HCT116 (cell line): ENCODE measurements around the gene HIPK2. TPM values are rescaled to one million over a fixed set of nuclear protein-coding genes. Genes with fewer than 3 reads are reported as not detected.

ENCODE experiments used
- ATAC-seq: fragments of 200-7000 bp; cut with Tn5 transposase; 2 replicates; pipeline ENCODE4 v1.9.1; 2020; ENCODE audit warnings: mild to moderate bottlenecking, moderate library complexity
- BruUV-seq: library from RNA; stranded (reverse); fragments of 400-500 nt; replicated peaks from 2 replicates; lab custom pipeline; 2021; lab: Mats Ljungman, UMichigan
- CTCF ChIA-PET: fragments of 300-600 bp; sonication (Branson Sonifier 250); formaldehyde crosslinking; loops from one replicate; lab custom pipeline; 2021; ENCODE audit warnings: antibody characterized with exemption; lab: Charles Lee
- POLR2A ChIA-PET: fragments of 300-600, 350-600 bp; sonication (Branson Sonifier 250); formaldehyde crosslinking; loops from one replicate; lab custom pipeline; 2021; ENCODE audit warnings: antibody characterized with exemption; lab: Charles Lee
- RAD21 ChIA-PET, 2 experiments: fragments of 300-600 bp; sonication (Branson Sonifier 250); formaldehyde crosslinking; loops; one replicate each; lab custom pipeline; 2023; ENCODE audit warnings: low total read pairs in 2 of 2; ENCODE audit not compliant: uncharacterized antibody in 2 of 2, unreplicated experiment in 2 of 2, low non-redundant PET in 1 of 2; lab: Charles Lee
- DNase-seq: peaks from one replicate; pipeline ENCODE4 v3.0.0-alpha.2; 2010; ENCODE audit warnings: low read depth, low spot score
- H2AFZ ChIP-seq: fragments of 200-600 bp; shearing (Covaris generic), sonication (generic); 2 replicates; pipeline ENCODE4 v1.6.1; 2017; ENCODE audit warnings: low read depth, mixed run types, mixed read lengths, antibody characterized with exemption, low read length; ENCODE audit not compliant: poor library complexity, severe bottlenecking
- H3K27ac ChIP-seq: 2 replicates; pipeline ENCODE4 v1.5.1; 2012; ENCODE audit warnings: low read depth, low read length
- H3K27me3 ChIP-seq: fragments of 200-600 bp; sonication (generic); 2 replicates; pipeline ENCODE4 v1.6.1; 2016; ENCODE audit warnings: mixed run types, low read length, mixed read lengths; ENCODE audit not compliant: insufficient read depth
- H3K36me3 ChIP-seq, 2 experiments: fragments of 200-500 bp in 1 of 2; fragments of 200-600 bp in 1 of 2; sonication (Bioruptor generic) in 1 of 2; sonication (generic) in 1 of 2; 2 replicates each; pipeline versions ENCODE4 v1.5.1 to v1.6.1; 2014 to 2016; ENCODE audit warnings: low read length in 2 of 2, inconsistent platforms in 1 of 2, mixed read lengths in 1 of 2, mixed run types in 1 of 2; ENCODE audit not compliant: insufficient read depth in 2 of 2, control insufficient read depth in 1 of 2
- H3K4me1 ChIP-seq, 2 experiments: fragments of 200-600 bp in 1 of 2; sonication (generic) in 1 of 2; 2 replicates each; pipeline versions ENCODE4 v1.5.1 to v1.6.1; 2012 to 2017; ENCODE audit warnings: low read length in 2 of 2, inconsistent platforms in 1 of 2, mild to moderate bottlenecking in 1 of 2, mixed read lengths in 1 of 2, mixed run types in 1 of 2, moderate library complexity in 1 of 2; ENCODE audit not compliant: insufficient read depth in 2 of 2, control insufficient read depth in 1 of 2
- H3K4me2 ChIP-seq: fragments of 200-600 bp; sonication (generic); 2 replicates; pipeline ENCODE4 v1.6.1; 2017; ENCODE audit warnings: mixed run types, low read length, mixed read lengths
- H3K4me3 ChIP-seq, 2 experiments: fragments of 200-600 bp in 1 of 2; sonication (generic) in 1 of 2; replicated peaks in 1 of 2; 2 replicates each; pipeline ENCODE4 v1.5.1; 2011 to 2016; ENCODE audit warnings: low read length in 2 of 2, control low read depth in 1 of 2, low read depth in 1 of 2, mild to moderate bottlenecking in 1 of 2, mixed read lengths in 1 of 2, mixed run types in 1 of 2
- H3K79me2 ChIP-seq: fragments of 200-600 bp; sonication (generic); 2 replicates; pipeline ENCODE4 v1.6.1; 2017; ENCODE audit warnings: mild to moderate bottlenecking, mixed run types, low read length, moderate library complexity, mixed read lengths; ENCODE audit not compliant: insufficient read depth
- H3K9ac ChIP-seq: fragments of 200-600 bp; sonication (generic); 2 replicates; pipeline ENCODE4 v1.6.1; 2016; ENCODE audit warnings: low read length, mixed read lengths
- H3K9me2 ChIP-seq: fragments of 200-600 bp; sonication (generic), shearing (Covaris generic); 2 replicates; pipeline ENCODE4 v1.6.1; 2017; ENCODE audit warnings: mixed run types, mild to moderate bottlenecking, moderate library complexity; ENCODE audit not compliant: insufficient read depth
- H3K9me3 ChIP-seq, 2 experiments: fragments of 200-500 bp in 1 of 2; fragments of 200-600 bp in 1 of 2; sonication (Bioruptor generic) in 1 of 2; sonication (generic) in 1 of 2; 2 replicates each; pipeline ENCODE4 v1.6.1; 2014 to 2017; ENCODE audit warnings: low read length in 2 of 2, mixed read lengths in 2 of 2, inconsistent platforms in 1 of 2, low read depth in 1 of 2, mild to moderate bottlenecking in 1 of 2, mixed run types in 1 of 2, moderate library complexity in 1 of 2; ENCODE audit not compliant: control insufficient read depth in 1 of 2, insufficient read depth in 1 of 2
- H4K20me1 ChIP-seq: fragments of 200-600 bp; sonication (generic), shearing (Covaris generic); 2 replicates; pipeline ENCODE4 v1.6.1; 2017; ENCODE audit warnings: mixed run types, mild to moderate bottlenecking, moderate library complexity; ENCODE audit not compliant: insufficient read depth
- EZH2 ChIP-seq: fragments of 200-600 bp; sonication (generic); IDR thresholded peaks from 2 replicates; pipeline ENCODE4 v1.6.1; 2017; ENCODE audit warnings: antibody characterized with exemption, mixed run types
- EZH2phosphoT487 ChIP-seq: fragments of 200-600 bp; IDR thresholded peaks from 2 replicates; pipeline ENCODE4 v1.6.1; 2018; ENCODE audit warnings: antibody characterized with exemption, borderline replicate concordance
- RAD21 ChIP-seq: IDR thresholded peaks from 2 replicates; pipeline ENCODE4 v1.6.1; 2012; ENCODE audit warnings: low read depth, mild to moderate bottlenecking
- SIN3A ChIP-seq: IDR thresholded peaks from 2 replicates; pipeline ENCODE4 v1.6.1; 2012; ENCODE audit warnings: low read depth
- SP1 ChIP-seq: IDR thresholded peaks from 2 replicates; pipeline ENCODE4 v1.6.1; 2012; ENCODE audit warnings: low read depth
- SRF ChIP-seq: IDR thresholded peaks from 2 replicates; pipeline ENCODE4 v1.6.1; 2012; ENCODE audit warnings: low read depth
- TCF7L2 ChIP-seq: IDR thresholded peaks from 2 replicates; pipeline ENCODE4 v1.7.0; 2011; ENCODE audit warnings: borderline replicate concordance, inconsistent platforms; ENCODE audit not compliant: insufficient read depth, insufficient read length; ENCODE audit errors: extremely low read depth
- ZFX ChIP-seq: fragments of 450-650 bp; IDR thresholded peaks from 2 replicates; pipeline ENCODE4 v1.6.1; 2017
- intact Hi-C: fragments of 100-400 bp; cut with micrococcal nuclease; formaldehyde crosslinking; loops from 2 replicates; pipeline ENCODE4 v1.10.0; 2022
- total RNA-seq: library from RNA; stranded (reverse); gene quantifications from one replicate; pipeline ENCODE4 v1.2.1, GENCODE V29; 2021; ENCODE audit not compliant: unreplicated experiment
- TF ChIP-seq, protein P1 (sequence below): IDR thresholded peaks from 2 replicates; pipeline ENCODE4 v1.6.1; 2012; ENCODE audit warnings: low read depth
- TF ChIP-seq, protein P2 (sequence below), 3 experiments: fragments of 200-600 bp in 1 of 3; sonication (generic) in 1 of 3; IDR thresholded peaks in 2 of 3; conservative IDR thresholded peaks in 1 of 3; 2 replicates each; pipeline ENCODE4 v1.5.1; 2012 to 2017; ENCODE audit warnings: low read depth in 2 of 3, low read length in 2 of 3, antibody characterized with exemption in 1 of 3, borderline replicate concordance in 1 of 3, control low read depth in 1 of 3, mild to moderate bottlenecking in 1 of 3, mixed read lengths in 1 of 3, mixed run types in 1 of 3, moderate library complexity in 1 of 3; ENCODE audit not compliant: insufficient read depth in 1 of 3
- TF ChIP-seq, protein P3 (sequence below): IDR thresholded peaks from 2 replicates; pipeline ENCODE4 v1.6.1; 2012

The HIPK2 gene
- total RNA-seq, 1 experiment from 2014 or later, result 49.5 TPM

DNA sequence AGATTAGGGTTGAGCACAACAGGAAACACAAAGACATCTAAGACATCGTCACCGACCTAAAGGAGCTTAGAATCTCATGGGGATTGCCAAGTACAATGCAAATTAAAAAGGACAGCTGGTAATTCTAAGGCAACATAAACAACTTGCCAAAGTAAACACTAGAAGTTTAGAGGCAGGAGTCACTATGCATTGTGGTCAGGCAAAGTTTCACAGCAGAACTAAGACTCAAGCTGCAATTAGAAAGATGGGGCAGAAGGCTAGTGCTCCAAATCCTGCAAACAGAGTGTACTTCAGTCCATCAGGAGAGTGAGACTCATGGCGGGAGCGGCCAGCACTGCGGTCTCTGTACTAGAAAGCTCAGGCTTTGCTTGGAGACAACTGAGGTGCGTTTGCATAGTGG is 52.7 kb downstream of the HIPK2 start:
- intact Hi-C loops, result no loop called here

DNA sequence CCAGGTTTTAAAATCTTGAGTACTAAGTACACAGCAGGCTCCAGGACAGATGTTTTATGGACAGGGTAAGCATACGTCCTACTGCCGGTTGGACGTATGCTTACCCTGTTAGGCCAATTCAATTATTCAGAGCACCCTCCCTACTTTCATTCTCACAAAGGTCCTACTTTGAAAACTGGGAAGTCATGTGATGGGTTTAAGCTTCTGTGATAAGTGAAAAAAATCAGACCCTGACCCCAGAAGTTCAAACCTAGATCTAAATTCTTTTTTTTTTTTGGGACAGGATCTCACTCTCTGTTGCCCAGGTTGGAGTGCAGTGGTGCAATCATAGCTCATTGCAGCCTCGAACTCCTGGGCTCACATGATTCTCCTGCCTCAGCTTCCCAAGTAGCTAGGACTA is 55.2 kb downstream of the HIPK2 start:
- Histone ChIP-seq H3K4me3 (no peak overlapping the region), H3K9me3 (no peaks in the 10 kb centered on the region), H3K36me3 (no peaks in the 10 kb centered on the region), H3K9me2 (no peaks in the 10 kb centered on the region), H3K4me1 (peaks cover 33 to 51% of the 10 kb centered on the region in 2 experiments), H4K20me1 (no peaks in the 10 kb centered on the region), H2AFZ (no peak overlapping the region), H3K27me3 (no peaks in the 10 kb centered on the region), H3K27ac (no peak overlapping the region), H3K9ac (no peak overlapping the region), H3K79me2 (peaks cover 50% of the 10 kb centered on the region), H3K4me2 (no peak overlapping the region)
- TF ChIP-seq EZH2phosphoT487 (no peak), EZH2 (no peak), SP1 (no peak)
- TF ChIP-seq, protein P1, sequence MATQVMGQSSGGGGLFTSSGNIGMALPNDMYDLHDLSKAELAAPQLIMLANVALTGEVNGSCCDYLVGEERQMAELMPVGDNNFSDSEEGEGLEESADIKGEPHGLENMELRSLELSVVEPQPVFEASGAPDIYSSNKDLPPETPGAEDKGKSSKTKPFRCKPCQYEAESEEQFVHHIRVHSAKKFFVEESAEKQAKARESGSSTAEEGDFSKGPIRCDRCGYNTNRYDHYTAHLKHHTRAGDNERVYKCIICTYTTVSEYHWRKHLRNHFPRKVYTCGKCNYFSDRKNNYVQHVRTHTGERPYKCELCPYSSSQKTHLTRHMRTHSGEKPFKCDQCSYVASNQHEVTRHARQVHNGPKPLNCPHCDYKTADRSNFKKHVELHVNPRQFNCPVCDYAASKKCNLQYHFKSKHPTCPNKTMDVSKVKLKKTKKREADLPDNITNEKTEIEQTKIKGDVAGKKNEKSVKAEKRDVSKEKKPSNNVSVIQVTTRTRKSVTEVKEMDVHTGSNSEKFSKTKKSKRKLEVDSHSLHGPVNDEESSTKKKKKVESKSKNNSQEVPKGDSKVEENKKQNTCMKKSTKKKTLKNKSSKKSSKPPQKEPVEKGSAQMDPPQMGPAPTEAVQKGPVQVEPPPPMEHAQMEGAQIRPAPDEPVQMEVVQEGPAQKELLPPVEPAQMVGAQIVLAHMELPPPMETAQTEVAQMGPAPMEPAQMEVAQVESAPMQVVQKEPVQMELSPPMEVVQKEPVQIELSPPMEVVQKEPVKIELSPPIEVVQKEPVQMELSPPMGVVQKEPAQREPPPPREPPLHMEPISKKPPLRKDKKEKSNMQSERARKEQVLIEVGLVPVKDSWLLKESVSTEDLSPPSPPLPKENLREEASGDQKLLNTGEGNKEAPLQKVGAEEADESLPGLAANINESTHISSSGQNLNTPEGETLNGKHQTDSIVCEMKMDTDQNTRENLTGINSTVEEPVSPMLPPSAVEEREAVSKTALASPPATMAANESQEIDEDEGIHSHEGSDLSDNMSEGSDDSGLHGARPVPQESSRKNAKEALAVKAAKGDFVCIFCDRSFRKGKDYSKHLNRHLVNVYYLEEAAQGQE, result no peak
- ChIA-PET POLR2A (no interaction called here), CTCF (no interaction called here), RAD21 (no interaction called here)
- no peak for ATAC-seq
- intact Hi-C loops, result no loop called here
- no peak for DNase-seq
- BruUV-seq, result no TSS peak

More for the DNA sequence above, 52.7 kb downstream of the HIPK2 start:
- Histone ChIP-seq H3K79me2 (peaks cover 54% of the 10 kb centered on the region), H3K4me3 (no peak overlapping the region), H3K27ac (no peak overlapping the region), H3K27me3 (no peaks in the 10 kb centered on the region), H3K9ac (no peak overlapping the region), H4K20me1 (no peaks in the 10 kb centered on the region), H3K36me3 (no peaks in the 10 kb centered on the region), H2AFZ (no peak overlapping the region), H3K4me1 (peaks cover 39 to 49% of the 10 kb centered on the region in 2 experiments), H3K9me2 (no peaks in the 10 kb centered on the region), H3K9me3 (no peaks in the 10 kb centered on the region), H3K4me2 (no peak overlapping the region)
- ATAC-seq (no peak), DNase-seq (no peak)
- no TSS peak for BruUV-seq
- ChIA-PET CTCF (no interaction called here), RAD21 (no interaction called here), POLR2A (no interaction called here)
- no peak for TF ChIP-seq RAD21
- TF ChIP-seq SRF, result no peak
- no peak for TF ChIP-seq ZFX
- TF ChIP-seq, protein P2, sequence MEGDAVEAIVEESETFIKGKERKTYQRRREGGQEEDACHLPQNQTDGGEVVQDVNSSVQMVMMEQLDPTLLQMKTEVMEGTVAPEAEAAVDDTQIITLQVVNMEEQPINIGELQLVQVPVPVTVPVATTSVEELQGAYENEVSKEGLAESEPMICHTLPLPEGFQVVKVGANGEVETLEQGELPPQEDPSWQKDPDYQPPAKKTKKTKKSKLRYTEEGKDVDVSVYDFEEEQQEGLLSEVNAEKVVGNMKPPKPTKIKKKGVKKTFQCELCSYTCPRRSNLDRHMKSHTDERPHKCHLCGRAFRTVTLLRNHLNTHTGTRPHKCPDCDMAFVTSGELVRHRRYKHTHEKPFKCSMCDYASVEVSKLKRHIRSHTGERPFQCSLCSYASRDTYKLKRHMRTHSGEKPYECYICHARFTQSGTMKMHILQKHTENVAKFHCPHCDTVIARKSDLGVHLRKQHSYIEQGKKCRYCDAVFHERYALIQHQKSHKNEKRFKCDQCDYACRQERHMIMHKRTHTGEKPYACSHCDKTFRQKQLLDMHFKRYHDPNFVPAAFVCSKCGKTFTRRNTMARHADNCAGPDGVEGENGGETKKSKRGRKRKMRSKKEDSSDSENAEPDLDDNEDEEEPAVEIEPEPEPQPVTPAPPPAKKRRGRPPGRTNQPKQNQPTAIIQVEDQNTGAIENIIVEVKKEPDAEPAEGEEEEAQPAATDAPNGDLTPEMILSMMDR (IDR thresholded peaks at IDR 0.05 in 2 of 3, conservative IDR thresholded peaks at IDR 0.05 in 1 of 3; ENCODE audit: borderline replicate concordance in 1 of 3, insufficient read depth in 1 of 3, low read depth in 2 of 3, low read length in 2 of 3), result no peak
- TF ChIP-seq TCF7L2, result no peak
- TF ChIP-seq SIN3A, result no peak
- TF ChIP-seq, protein P3, sequence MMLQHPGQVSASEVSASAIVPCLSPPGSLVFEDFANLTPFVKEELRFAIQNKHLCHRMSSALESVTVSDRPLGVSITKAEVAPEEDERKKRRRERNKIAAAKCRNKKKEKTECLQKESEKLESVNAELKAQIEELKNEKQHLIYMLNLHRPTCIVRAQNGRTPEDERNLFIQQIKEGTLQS, result no peak
- no peak for TF ChIP-seq SP1
